GM18498 (cell line): ENCODE data around the gene PCNA.

Experiments used
- ATAC-seq: cut with Tn5 transposase; IDR thresholded peaks from one replicate; pipeline ENCODE4 v1.9.1; 2021; ENCODE audit warnings: mild to moderate bottlenecking, moderate library complexity; ENCODE audit not compliant: unreplicated experiment

PCNA gene

GRCh38 chr20:5119435-5120184 lies at the start of gene PCNA:
Gene PCNA, minus strand, starts transcription at chr20:5119958. Its CDS starts 160 bp downstream, at chr20:5119798.
- peak; percentile 94 for ATAC-seq

- no peak for ATAC-seq
Observed at GRCh38 chr20:5168651-5169396, 49.1 kb upstream of the PCNA start.

GRCh38 chr20:5164645-5165625 lies 45.2 kb upstream of the PCNA start:
- no peak for ATAC-seq

- no peak for ATAC-seq
Observed at GRCh38 chr20:5161536-5162164, 41.9 kb upstream of the PCNA start.

GRCh38 chr20:5160882-5161281 lies 41.1 kb upstream of the PCNA start:
- no peak for ATAC-seq

- ATAC-seq = no peak
Observed at GRCh38 chr20:5159928-5160327, 40.2 kb upstream of the PCNA start.

GRCh38 chr20:5156675-5157448 lies 37.1 kb upstream of the PCNA start:
- ATAC-seq = no peak

- no peak for ATAC-seq
Observed at GRCh38 chr20:5155404-5155803, 35.6 kb upstream of the PCNA start.

- no peak for ATAC-seq
Observed at GRCh38 chr20:5154543-5154925, 34.8 kb upstream of the PCNA start.

- ATAC-seq = no peak
Observed at GRCh38 chr20:5153612-5154542, 34.1 kb upstream of the PCNA start.

GRCh38 chr20:5153152-5153467 lies 33.4 kb upstream of the PCNA start:
- no peak for ATAC-seq

GRCh38 chr20:5150226-5151076 lies 30.7 kb upstream of the PCNA start:
- ATAC-seq = no peak

- ATAC-seq = no peak
Observed at GRCh38 chr20:5149892-5150225, 30.1 kb upstream of the PCNA start.

GRCh38 chr20:5148581-5148980 lies 28.8 kb upstream of the PCNA start:
- ATAC-seq = no peak

GRCh38 chr20:5146871-5147592 lies 27.3 kb upstream of the PCNA start:
- ATAC-seq = no peak

- no peak for ATAC-seq
Observed at GRCh38 chr20:5146099-5146668, 26.4 kb upstream of the PCNA start.

- ATAC-seq = no peak
Observed at GRCh38 chr20:5145365-5146098, 25.8 kb upstream of the PCNA start.
